ENCODE results near the gene CFAP100. TPM values are rescaled to one million over a fixed set of nuclear protein-coding genes. Genes with fewer than 3 reads are reported as not detected.
A peak's percentile ranks its signal among the peaks of the same experiment; 100 is the strongest.

The CFAP100 gene
- total RNA-seq, 2 experiments from 2014 or later = not detected

DNA sequence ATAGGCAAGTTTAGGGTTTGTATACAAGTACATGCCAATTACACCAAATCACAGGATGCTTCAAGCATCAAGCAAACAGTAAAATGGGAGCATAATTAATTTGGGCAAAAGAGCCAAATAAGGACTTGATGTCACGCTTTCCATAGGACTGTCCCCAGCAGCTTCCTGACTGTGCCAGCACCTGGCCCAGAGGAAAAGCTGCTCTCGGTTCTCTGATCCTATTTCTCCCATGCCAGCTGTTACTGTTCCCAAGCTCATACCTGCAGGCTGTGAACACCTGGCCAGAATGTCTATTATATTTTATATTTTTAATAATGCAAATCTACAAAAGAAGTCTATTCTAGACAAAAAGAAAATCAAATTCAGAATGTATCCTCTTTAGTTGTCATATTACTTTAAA, 68.8 kb downstream of the CFAP100 start:
- Mint-ChIP-seq H3K27ac (no peak overlapping the region), H3K4me1 (ENCODE audit: low read depth) (peaks cover 14% of the 10 kb centered on the region), H3K27me3 (no peaks in the 10 kb centered on the region), H3K9me3 (no peaks in the 10 kb centered on the region), H3K4me3 (no peak overlapping the region), H3K36me3 (peaks cover 53% of the 10 kb centered on the region)
- intact Hi-C loops (cut with micrococcal nuclease) = no loop called here
- DNase-seq = no peak
- ChIA-PET POLR2A (no interaction called here), CTCF (no interaction called here)

GRCh38 chr3:126464093-126464492, 69.4 kb downstream of the CFAP100 start:
- ChIA-PET POLR2A (no interaction called here), CTCF (no interaction called here)
- intact Hi-C loops (cut with micrococcal nuclease) = no loop called here
- Mint-ChIP-seq H3K4me1 (ENCODE audit: low read depth) (peaks cover 19% of the 10 kb centered on the region), H3K27ac (no peak overlapping the region), H3K36me3 (peaks cover 57% of the 10 kb centered on the region), H3K9me3 (no peaks in the 10 kb centered on the region), H3K27me3 (no peaks in the 10 kb centered on the region), H3K4me3 (no peak overlapping the region)
- DNase-seq = no peak

DNA sequence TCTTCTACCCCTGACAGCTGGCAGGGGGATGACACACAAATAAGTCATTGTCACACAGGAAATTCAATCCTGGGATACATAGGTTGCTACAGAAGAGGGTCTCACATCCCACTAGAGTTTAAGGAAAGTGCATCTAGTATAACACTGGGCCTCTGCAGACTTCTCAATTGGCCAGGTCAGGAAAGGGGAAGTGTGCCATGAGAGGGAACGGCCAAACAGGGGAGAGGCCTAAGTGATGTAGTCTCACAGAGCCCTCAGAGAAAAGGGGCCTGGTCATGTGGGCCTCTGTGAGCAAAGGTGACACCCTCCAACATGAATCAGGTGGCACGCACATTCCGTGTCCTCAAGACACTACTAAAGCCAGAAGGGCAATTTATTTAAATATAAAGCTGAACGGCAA, 69.8 kb downstream of the CFAP100 start:
- intact Hi-C loops (cut with micrococcal nuclease) = no loop called here
- CTCF ChIA-PET = no interaction called here
- Mint-ChIP-seq H3K4me3 (no peak overlapping the region), H3K36me3 (peaks cover 61% of the 10 kb centered on the region), H3K27ac (no peak overlapping the region), H3K27me3 (no peaks in the 10 kb centered on the region), H3K9me3 (no peaks in the 10 kb centered on the region), H3K4me1 (ENCODE audit: low read depth) (peaks cover 23% of the 10 kb centered on the region)
- no peak for DNase-seq
- POLR2A ChIA-PET = no interaction called here

DNA sequence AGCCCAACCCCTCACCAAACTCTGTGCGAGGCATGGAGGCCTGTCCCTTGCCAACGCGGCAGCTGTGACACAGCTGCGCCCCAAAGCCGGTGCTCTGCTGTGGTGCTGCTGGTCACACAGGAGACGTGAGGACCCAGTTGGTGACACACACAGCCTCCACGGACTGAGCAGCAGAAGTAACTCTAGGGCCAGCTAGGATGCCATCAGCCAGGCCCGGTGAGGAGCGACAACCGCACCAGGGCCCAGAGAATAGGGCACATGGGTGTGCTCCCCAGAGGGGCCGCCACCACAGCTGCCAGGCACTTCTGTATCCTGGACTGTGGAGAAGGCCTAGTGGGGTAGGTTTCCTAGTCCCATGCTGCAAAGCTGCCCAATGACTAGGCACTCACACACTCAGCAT, 70.3 kb downstream of the CFAP100 start:
- peaks cover 27% of the 10 kb centered on the region for H3K4me1 Mint-ChIP-seq (ENCODE audit: low read depth)
- peaks cover 65% of the 10 kb centered on the region for H3K36me3 Mint-ChIP-seq
- intact Hi-C loops (cut with micrococcal nuclease) = no loop called here
- CTCF ChIA-PET = no interaction called here
- H3K27me3 Mint-ChIP-seq = no peaks in the 10 kb centered on the region
- no peak overlapping the region for H3K4me3 Mint-ChIP-seq
- DNase-seq = no peak
- POLR2A ChIA-PET = no interaction called here
- H3K9me3 Mint-ChIP-seq = no peaks in the 10 kb centered on the region
- no peak overlapping the region for H3K27ac Mint-ChIP-seq

- Mint-ChIP-seq H3K27me3 (no peaks in the 10 kb centered on the region), H3K4me1 (ENCODE audit: low read depth) (peaks cover 27% of the 10 kb centered on the region), H3K27ac (no peak overlapping the region), H3K36me3 (peaks cover 66% of the 10 kb centered on the region), H3K4me3 (no peak overlapping the region), H3K9me3 (no peaks in the 10 kb centered on the region)
- ChIA-PET POLR2A (no interaction called here), CTCF (no interaction called here)
- no peak for DNase-seq
- intact Hi-C loops (cut with micrococcal nuclease) = no loop called here
Measured at GRCh38 chr3:126465928-126466544, 71.3 kb downstream of the CFAP100 start.

GRCh38 chr3:126466886-126467610, 72.3 kb downstream of the CFAP100 start:
- ChIA-PET POLR2A (no interaction called here), CTCF (interaction anchor here (0.8 kb wide), 1 partner anchor 8 kb away, joined by 3 read pairs; no protein-coding TSS in a partner anchor)
- peaks cover 62% of the 10 kb centered on the region for H3K36me3 Mint-ChIP-seq
- H3K27ac Mint-ChIP-seq = no peak overlapping the region
- intact Hi-C loops (cut with micrococcal nuclease) = no loop called here
- no peaks in the 10 kb centered on the region for H3K9me3 Mint-ChIP-seq
- peaks cover 35% of the 10 kb centered on the region for H3K4me1 Mint-ChIP-seq (ENCODE audit: low read depth)
- DNase-seq = no peak
- no peak overlapping the region for H3K4me3 Mint-ChIP-seq
- H3K27me3 Mint-ChIP-seq = no peaks in the 10 kb centered on the region

GRCh38 chr3:126467611-126467955, 72.9 kb downstream of the CFAP100 start:
- Mint-ChIP-seq H3K4me1 (ENCODE audit: low read depth) (peaks cover 40% of the 10 kb centered on the region), H3K4me3 (no peak overlapping the region), H3K27me3 (no peaks in the 10 kb centered on the region), H3K27ac (no peak overlapping the region), H3K36me3 (peaks cover 64% of the 10 kb centered on the region), H3K9me3 (no peaks in the 10 kb centered on the region)
- no peak for DNase-seq
- intact Hi-C loops (cut with micrococcal nuclease) = no loop called here
- CTCF ChIA-PET = no interaction called here
- POLR2A ChIA-PET = no interaction called here

GRCh38 chr3:126468028-126468891, 73.6 kb downstream of the CFAP100 start:
- Mint-ChIP-seq H3K36me3 (peaks cover 66% of the 10 kb centered on the region), H3K27me3 (no peaks in the 10 kb centered on the region)
- POLR2A ChIA-PET = no interaction called here

DNA sequence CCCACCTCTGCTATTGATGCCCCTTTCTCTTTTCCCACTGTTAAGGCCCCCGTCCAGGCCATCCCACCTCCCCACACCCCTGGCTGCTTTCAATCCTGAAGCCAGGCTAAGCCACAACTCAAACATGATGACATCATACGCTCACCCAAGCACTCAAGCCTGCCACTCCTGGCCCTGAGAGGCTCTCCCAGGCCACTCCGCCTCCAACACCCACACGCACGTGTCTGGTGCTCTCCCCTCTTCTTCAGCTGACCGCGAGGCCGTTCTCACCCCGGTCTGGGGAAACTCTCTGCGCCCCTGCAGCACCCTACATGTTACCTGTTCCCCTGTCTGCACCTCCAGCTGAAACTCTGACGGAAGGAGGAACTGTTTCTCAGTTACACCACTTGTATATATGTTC, 74.8 kb downstream of the CFAP100 start:
- CTCF ChIA-PET = no interaction called here
- Mint-ChIP-seq H3K27me3 (no peaks in the 10 kb centered on the region), H3K27ac (peak overlapping the region; percentile 55), H3K9me3 (no peaks in the 10 kb centered on the region), H3K4me1 (ENCODE audit: low read depth) (peaks cover 57% of the 10 kb centered on the region), H3K36me3 (peaks cover 66% of the 10 kb centered on the region), H3K4me3 (no peak overlapping the region)
- POLR2A ChIA-PET = no interaction called here
- DNase-seq = no peak
- intact Hi-C loops (cut with micrococcal nuclease) = no loop called here

More at GRCh38 chr3:126468028-126468891, 73.6 kb downstream of the CFAP100 start:
- H3K4me1 Mint-ChIP-seq (ENCODE audit: low read depth) = peaks cover 47% of the 10 kb centered on the region
- intact Hi-C loops (cut with micrococcal nuclease) = no loop called here
- CTCF ChIA-PET = no interaction called here
- no peaks in the 10 kb centered on the region for H3K9me3 Mint-ChIP-seq
- H3K27ac Mint-ChIP-seq = peak overlapping the region; percentile 49
- no peak for DNase-seq
- no peak overlapping the region for H3K4me3 Mint-ChIP-seq

- POLR2A ChIA-PET = no interaction called here
- peaks cover 58% of the 10 kb centered on the region for H3K4me1 Mint-ChIP-seq (ENCODE audit: low read depth)
Measured at GRCh38 chr3:126472277-126473006, 77.7 kb downstream of the CFAP100 start.

GRCh38 chr3:126473292-126474168, 78.8 kb downstream of the CFAP100 start:
- intact Hi-C loops (cut with micrococcal nuclease) = no loop called here
- ChIA-PET CTCF (no interaction called here), POLR2A (no interaction called here)
- H3K36me3 Mint-ChIP-seq = peaks cover 40% of the 10 kb centered on the region
- H3K27me3 Mint-ChIP-seq = no peaks in the 10 kb centered on the region
- peak; percentile 45 for DNase-seq
- peak overlapping the region; percentile 88 for H3K4me3 Mint-ChIP-seq
- no peaks in the 10 kb centered on the region for H3K9me3 Mint-ChIP-seq
- H3K4me1 Mint-ChIP-seq (ENCODE audit: low read depth) = peaks cover 52% of the 10 kb centered on the region
- H3K27ac Mint-ChIP-seq = no peak overlapping the region

More at GRCh38 chr3:126472277-126473006, 77.7 kb downstream of the CFAP100 start:
- Mint-ChIP-seq H3K4me3 (peak overlapping the region; percentile 88), H3K36me3 (peaks cover 47% of the 10 kb centered on the region), H3K27ac (peak overlapping the region; percentile 36), H3K9me3 (no peaks in the 10 kb centered on the region), H3K27me3 (no peaks in the 10 kb centered on the region)
- intact Hi-C loops (cut with micrococcal nuclease) = no loop called here
- DNase-seq = no peak
- CTCF ChIA-PET = no interaction called here

Measured in activated CD4-positive, alpha-beta memory T cell treated with anti-CD3 and anti-CD28 coated beads for 36 hours (primary cell).